IPS-15b (cell line): Measurements from ENCODE around the gene RBM4B.
A peak's percentile ranks its signal among the peaks of the same experiment; 100 is the strongest.

Experiments used
- H3K27me3 ChIP-seq: one replicate; pipeline ENCODE4 v1.6.1; 2013; ENCODE audit warnings: low read length; ENCODE audit not compliant: control insufficient read depth, insufficient read depth
- H3K36me3 ChIP-seq: one replicate; pipeline ENCODE4 v1.6.1; 2013; ENCODE audit warnings: low read length; ENCODE audit not compliant: control insufficient read depth, insufficient read depth
- H3K4me1 ChIP-seq: one replicate; pipeline ENCODE4 v1.6.1; 2013; ENCODE audit warnings: mild to moderate bottlenecking, low read length; ENCODE audit not compliant: control insufficient read depth, insufficient read depth
- H3K4me3 ChIP-seq: one replicate; pipeline ENCODE4 v1.5.1; 2013; ENCODE audit warnings: low read depth, low read length
- H3K9ac ChIP-seq: one replicate; pipeline ENCODE4 v1.6.1; 2013; ENCODE audit warnings: low read depth, mild to moderate bottlenecking, low read length
- H3K9me3 ChIP-seq: one replicate; pipeline ENCODE4 v1.6.1; 2013; ENCODE audit warnings: mild to moderate bottlenecking, low read length; ENCODE audit not compliant: control insufficient read depth, insufficient read depth

RBM4B gene

GRCh38 chr11:66718320-66718971, 40.8 kb upstream of the RBM4B start:
- Histone ChIP-seq H3K9me3 (no peaks in the 10 kb centered on the region), H3K27me3 (no peaks in the 10 kb centered on the region), H3K36me3 (peaks cover 28% of the 10 kb centered on the region), H3K9ac (peak overlapping the region; percentile 12), H3K4me3 (no peak overlapping the region), H3K4me1 (peaks cover 16% of the 10 kb centered on the region)

- H3K36me3 ChIP-seq, result peaks cover 30% of the 10 kb centered on the region
- H3K4me1 ChIP-seq, result peaks cover 13% of the 10 kb centered on the region
- no peak overlapping the region for H3K9ac ChIP-seq
- H3K9me3 ChIP-seq, result no peaks in the 10 kb centered on the region
- no peak overlapping the region for H3K4me3 ChIP-seq
- no peaks in the 10 kb centered on the region for H3K27me3 ChIP-seq
Measured at GRCh38 chr11:66717925-66718319, 40.2 kb upstream of the RBM4B start.

GRCh38 chr11:66716996-66717395, 39.3 kb upstream of the RBM4B start:
- Histone ChIP-seq H3K9me3 (no peaks in the 10 kb centered on the region), H3K27me3 (no peaks in the 10 kb centered on the region), H3K36me3 (peaks cover 30% of the 10 kb centered on the region), H3K4me3 (no peak overlapping the region), H3K9ac (no peak overlapping the region), H3K4me1 (peaks cover 13% of the 10 kb centered on the region)

GRCh38 chr11:66715346-66716085, 37.8 kb upstream of the RBM4B start:
- Histone ChIP-seq H3K4me1 (peaks cover 13% of the 10 kb centered on the region), H3K9me3 (no peaks in the 10 kb centered on the region), H3K36me3 (peaks cover 36% of the 10 kb centered on the region), H3K4me3 (no peak overlapping the region), H3K9ac (no peak overlapping the region), H3K27me3 (no peaks in the 10 kb centered on the region)

GRCh38 chr11:66713746-66714480, 36.2 kb upstream of the RBM4B start:
- Histone ChIP-seq H3K27me3 (no peaks in the 10 kb centered on the region), H3K4me1 (peaks cover 4% of the 10 kb centered on the region), H3K9ac (no peak overlapping the region), H3K9me3 (no peaks in the 10 kb centered on the region), H3K36me3 (peaks cover 27% of the 10 kb centered on the region), H3K4me3 (no peak overlapping the region)

- H3K36me3 ChIP-seq, result peaks cover 43% of the 10 kb centered on the region
Measured at GRCh38 chr11:66710384-66710930, 32.8 kb upstream of the RBM4B start.

GRCh38 chr11:66708701-66709100, 31.0 kb upstream of the RBM4B start:
- no peak overlapping the region for H3K9ac ChIP-seq
- no peak overlapping the region for H3K4me3 ChIP-seq
- H3K36me3 ChIP-seq, result peaks cover 35% of the 10 kb centered on the region
- no peaks in the 10 kb centered on the region for H3K27me3 ChIP-seq
- H3K4me1 ChIP-seq, result no peaks in the 10 kb centered on the region
- H3K9me3 ChIP-seq, result no peaks in the 10 kb centered on the region

More at GRCh38 chr11:66710384-66710930, 32.8 kb upstream of the RBM4B start:
- Histone ChIP-seq H3K4me3 (no peak overlapping the region), H3K9ac (no peak overlapping the region), H3K4me1 (no peaks in the 10 kb centered on the region), H3K9me3 (no peaks in the 10 kb centered on the region), H3K27me3 (no peaks in the 10 kb centered on the region)

GRCh38 chr11:66708094-66708493, 30.4 kb upstream of the RBM4B start:
- no peak overlapping the region for H3K4me3 ChIP-seq
- H3K9ac ChIP-seq, result no peak overlapping the region
- H3K4me1 ChIP-seq, result no peaks in the 10 kb centered on the region
- H3K9me3 ChIP-seq, result no peaks in the 10 kb centered on the region
- peaks cover 30% of the 10 kb centered on the region for H3K36me3 ChIP-seq
- no peaks in the 10 kb centered on the region for H3K27me3 ChIP-seq

GRCh38 chr11:66707486-66707885, 29.8 kb upstream of the RBM4B start:
- no peak overlapping the region for H3K4me3 ChIP-seq
- no peak overlapping the region for H3K9ac ChIP-seq
- peaks cover 30% of the 10 kb centered on the region for H3K36me3 ChIP-seq
- H3K9me3 ChIP-seq, result no peaks in the 10 kb centered on the region
- H3K4me1 ChIP-seq, result no peaks in the 10 kb centered on the region
- H3K27me3 ChIP-seq, result no peaks in the 10 kb centered on the region

- no peak overlapping the region for H3K9ac ChIP-seq
- H3K36me3 ChIP-seq, result peaks cover 33% of the 10 kb centered on the region
- H3K9me3 ChIP-seq, result no peaks in the 10 kb centered on the region
- no peak overlapping the region for H3K4me3 ChIP-seq
- H3K27me3 ChIP-seq, result no peaks in the 10 kb centered on the region
- no peaks in the 10 kb centered on the region for H3K4me1 ChIP-seq
Measured at GRCh38 chr11:66706989-66707388, 29.3 kb upstream of the RBM4B start.

GRCh38 chr11:66705587-66706335, 28.1 kb upstream of the RBM4B start:
- H3K27me3 ChIP-seq, result no peaks in the 10 kb centered on the region
- H3K4me3 ChIP-seq, result no peak overlapping the region
- H3K9me3 ChIP-seq, result no peaks in the 10 kb centered on the region
- no peaks in the 10 kb centered on the region for H3K4me1 ChIP-seq
- no peak overlapping the region for H3K9ac ChIP-seq
- peaks cover 35% of the 10 kb centered on the region for H3K36me3 ChIP-seq
